Right atrium auricular region (tissue), 2 donors: Measurements from ENCODE around the gene MOK. TPM values are rescaled to one million over a fixed set of nuclear protein-coding genes. Genes with fewer than 3 reads are reported as not detected.

Source experiments
- DNase-seq: peaks from one replicate; pipeline ENCODE4 v3.0.0-alpha.2; 2019; ENCODE audit warnings: low spot score
- H3K27ac ChIP-seq, 2 donors: fragments of 200-600 bp; sonication (generic); 1 replicate in 1 of 2; 2 replicates in 1 of 2; pipeline ENCODE4 v1.5.1; 2016 to 2019
- H3K27me3 ChIP-seq, 2 donors: fragments of 200-600 bp; sonication (generic); one replicate each; pipeline versions ENCODE4 v1.5.1 to v1.6.0; 2017 to 2019
- H3K36me3 ChIP-seq: fragments of 200-600 bp; sonication (generic); one replicate; pipeline ENCODE4 v1.5.1; 2016
- H3K4me1 ChIP-seq, 2 donors: fragments of 200-600 bp; sonication (generic); one replicate each; pipeline versions ENCODE4 v1.5.1 to v1.6.0; 2017 to 2019
- H3K4me3 ChIP-seq, 2 donors: fragments of 200-600 bp; sonication (generic); 1 replicate in 1 of 2; 2 replicates in 1 of 2; pipeline ENCODE4 v1.5.1; 2017 to 2019; ENCODE audit warnings: mild to moderate bottlenecking in 1 of 2, moderate library complexity in 1 of 2
- H3K9me3 ChIP-seq, 2 donors: fragments of 200-600 bp; sonication (generic); one replicate each; pipeline ENCODE4 v1.5.1; 2019
- total RNA-seq, 2 donors: library from RNA; depleted of rRNA; stranded (reverse); fragments of >200 nt; gene quantifications; one replicate each; pipeline ENCODE4 v1.1.0, GENCODE V29; 2016
- TF ChIP-seq, protein P1 (sequence below), 2 donors: fragments of 200-600 bp; sonication (generic); IDR thresholded peaks; one replicate each; pipeline ENCODE4 v1.5.1; 2019; ENCODE audit warnings: antibody characterized with exemption in 2 of 2

MOK gene
- total RNA-seq, 2 donors from 2014 or later: 10.1 to 22.9 TPM

GRCh38 chr14:102197317-102197853, 107.6 kb downstream of the MOK start:
- H3K4me1 ChIP-seq: peaks cover 0 to 17% of the 10 kb centered on the region in 2 donors
- no peaks in the 10 kb centered on the region for H3K27me3 ChIP-seq
- H3K36me3 ChIP-seq: peaks cover 35% of the 10 kb centered on the region

DNA sequence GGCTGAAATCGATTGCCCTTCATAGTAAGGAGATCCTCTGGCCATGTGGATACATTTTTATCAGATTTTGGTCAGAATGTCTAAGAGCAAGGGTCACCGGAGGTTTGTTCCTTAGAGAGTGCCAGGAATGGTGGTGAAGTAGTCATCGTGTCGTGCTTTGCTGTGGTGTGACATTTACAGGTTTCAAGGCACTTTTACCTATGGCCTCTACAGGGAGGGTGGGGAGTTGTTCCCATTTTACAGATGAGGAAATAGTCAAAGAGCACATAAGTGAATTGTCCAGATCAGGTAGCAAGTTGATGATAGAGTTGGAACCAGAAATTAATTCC, 108.1 kb downstream of the MOK start:
- H3K36me3 ChIP-seq: peaks cover 35% of the 10 kb centered on the region
- H3K4me3 ChIP-seq: no peak overlapping the region
- H3K27ac ChIP-seq: no peak overlapping the region
- no peaks in the 10 kb centered on the region for H3K27me3 ChIP-seq
- H3K4me1 ChIP-seq: peaks cover 0 to 17% of the 10 kb centered on the region in 2 donors
- no peaks in the 10 kb centered on the region for H3K9me3 ChIP-seq
- TF ChIP-seq, protein P1, sequence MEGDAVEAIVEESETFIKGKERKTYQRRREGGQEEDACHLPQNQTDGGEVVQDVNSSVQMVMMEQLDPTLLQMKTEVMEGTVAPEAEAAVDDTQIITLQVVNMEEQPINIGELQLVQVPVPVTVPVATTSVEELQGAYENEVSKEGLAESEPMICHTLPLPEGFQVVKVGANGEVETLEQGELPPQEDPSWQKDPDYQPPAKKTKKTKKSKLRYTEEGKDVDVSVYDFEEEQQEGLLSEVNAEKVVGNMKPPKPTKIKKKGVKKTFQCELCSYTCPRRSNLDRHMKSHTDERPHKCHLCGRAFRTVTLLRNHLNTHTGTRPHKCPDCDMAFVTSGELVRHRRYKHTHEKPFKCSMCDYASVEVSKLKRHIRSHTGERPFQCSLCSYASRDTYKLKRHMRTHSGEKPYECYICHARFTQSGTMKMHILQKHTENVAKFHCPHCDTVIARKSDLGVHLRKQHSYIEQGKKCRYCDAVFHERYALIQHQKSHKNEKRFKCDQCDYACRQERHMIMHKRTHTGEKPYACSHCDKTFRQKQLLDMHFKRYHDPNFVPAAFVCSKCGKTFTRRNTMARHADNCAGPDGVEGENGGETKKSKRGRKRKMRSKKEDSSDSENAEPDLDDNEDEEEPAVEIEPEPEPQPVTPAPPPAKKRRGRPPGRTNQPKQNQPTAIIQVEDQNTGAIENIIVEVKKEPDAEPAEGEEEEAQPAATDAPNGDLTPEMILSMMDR (IDR thresholded peaks at IDR 0.05): no peak
- no peak for DNase-seq

More at GRCh38 chr14:102197317-102197853, 107.6 kb downstream of the MOK start:
- TF ChIP-seq, protein P1 (IDR thresholded peaks at IDR 0.05): no peak
- no peak for DNase-seq
- Histone ChIP-seq H3K9me3 (no peaks in the 10 kb centered on the region), H3K27ac (no peak overlapping the region), H3K4me3 (no peak overlapping the region)

GRCh38 chr14:102196039-102196901, 108.7 kb downstream of the MOK start:
- Histone ChIP-seq H3K27me3 (no peaks in the 10 kb centered on the region), H3K36me3 (peaks cover 35% of the 10 kb centered on the region), H3K9me3 (no peaks in the 10 kb centered on the region), H3K27ac (no peak overlapping the region), H3K4me1 (peaks cover 0 to 20% of the 10 kb centered on the region in 2 donors), H3K4me3 (no peak overlapping the region)
- TF ChIP-seq, protein P1 (IDR thresholded peaks at IDR 0.05): no peak
- DNase-seq: no peak

DNA sequence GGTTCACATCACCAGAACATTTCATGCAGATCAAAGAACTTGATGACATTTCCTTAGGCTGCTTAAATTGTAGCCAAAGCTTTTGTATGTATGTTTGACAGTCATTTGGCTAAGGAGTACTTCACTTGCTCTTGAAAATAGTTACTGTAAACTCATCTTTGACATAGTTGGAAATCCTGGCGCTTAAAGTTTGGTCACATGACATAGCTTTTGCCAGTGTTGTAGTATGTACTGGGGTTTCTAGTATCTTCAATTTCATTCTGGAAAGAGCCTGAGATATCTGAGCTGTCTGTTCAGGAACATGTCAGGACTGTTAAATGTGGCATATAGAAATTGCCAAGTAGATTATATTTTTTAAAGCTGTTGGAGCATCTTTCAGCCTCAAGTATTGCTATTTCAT, 109.5 kb downstream of the MOK start:
- H3K36me3 ChIP-seq: peaks cover 35% of the 10 kb centered on the region
- H3K27ac ChIP-seq: no peak overlapping the region
- no peaks in the 10 kb centered on the region for H3K9me3 ChIP-seq
- TF ChIP-seq, protein P1 (IDR thresholded peaks at IDR 0.05): no peak
- H3K27me3 ChIP-seq: no peaks in the 10 kb centered on the region
- no peak for DNase-seq
- H3K4me3 ChIP-seq: no peak overlapping the region
- peaks cover 0 to 27% of the 10 kb centered on the region in 2 donors for H3K4me1 ChIP-seq

DNA sequence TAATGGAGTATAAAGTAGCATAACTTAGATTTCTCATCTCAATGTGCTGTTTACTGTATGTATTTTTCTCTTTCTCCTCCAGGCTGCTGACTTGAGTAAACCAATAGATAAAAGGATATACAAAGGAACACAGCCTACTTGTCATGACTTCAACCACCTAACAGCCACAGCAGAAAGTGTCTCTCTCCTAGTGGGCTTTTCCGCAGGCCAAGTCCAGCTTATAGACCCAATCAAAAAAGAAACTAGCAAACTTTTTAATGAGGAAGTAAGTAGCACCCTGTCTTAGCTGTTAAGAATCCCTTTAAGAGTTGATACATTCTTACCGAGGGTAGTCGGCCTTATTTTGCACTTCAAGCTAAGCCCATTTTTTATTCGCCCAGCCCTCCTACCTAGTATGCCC, 110.1 kb downstream of the MOK start:
- peaks cover 0 to 27% of the 10 kb centered on the region in 2 donors for H3K4me1 ChIP-seq
- no peaks in the 10 kb centered on the region for H3K27me3 ChIP-seq
- H3K27ac ChIP-seq: no peak overlapping the region
- no peak overlapping the region for H3K4me3 ChIP-seq
- TF ChIP-seq, protein P1 (IDR thresholded peaks at IDR 0.05): no peak
- no peaks in the 10 kb centered on the region for H3K9me3 ChIP-seq
- H3K36me3 ChIP-seq: peaks cover 31% of the 10 kb centered on the region
- no peak for DNase-seq
